HG03575 (cell line): ENCODE data around the gene GUCY1A2.
"Not testable (repeated sequence)": the region's sequence is repeated elsewhere in the genome, so short reads cannot be mapped to it uniquely, and the experiment has no call there.

ENCODE experiments used
- ATAC-seq: cut with Tn5 transposase; IDR thresholded peaks from one replicate; pipeline ENCODE4 v1.9.1; 2021; ENCODE audit not compliant: unreplicated experiment, insufficient number of reproducible peaks, low FRiP score; ENCODE audit errors: extremely low read depth

GUCY1A2 gene

DNA sequence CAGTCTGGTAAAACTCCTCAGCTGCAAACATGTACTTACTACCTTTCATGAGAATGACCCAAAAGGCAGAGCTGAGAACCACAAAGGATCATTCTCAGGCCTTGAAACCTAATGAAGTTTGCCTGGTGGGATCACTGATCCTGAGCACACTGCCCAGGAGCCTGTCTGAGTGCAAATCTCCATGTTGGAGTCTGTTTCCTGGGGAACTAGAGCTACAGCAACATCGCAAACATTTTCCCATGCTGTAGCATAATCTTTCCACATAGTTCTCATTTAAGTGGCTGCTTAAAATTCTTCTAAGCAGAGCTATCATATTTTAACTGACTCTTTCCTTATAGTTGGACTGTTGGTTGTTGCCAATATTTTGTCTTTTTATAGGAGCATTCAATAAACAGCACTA, 58.5 kb downstream of the GUCY1A2 start:
- ATAC-seq = no peak

DNA sequence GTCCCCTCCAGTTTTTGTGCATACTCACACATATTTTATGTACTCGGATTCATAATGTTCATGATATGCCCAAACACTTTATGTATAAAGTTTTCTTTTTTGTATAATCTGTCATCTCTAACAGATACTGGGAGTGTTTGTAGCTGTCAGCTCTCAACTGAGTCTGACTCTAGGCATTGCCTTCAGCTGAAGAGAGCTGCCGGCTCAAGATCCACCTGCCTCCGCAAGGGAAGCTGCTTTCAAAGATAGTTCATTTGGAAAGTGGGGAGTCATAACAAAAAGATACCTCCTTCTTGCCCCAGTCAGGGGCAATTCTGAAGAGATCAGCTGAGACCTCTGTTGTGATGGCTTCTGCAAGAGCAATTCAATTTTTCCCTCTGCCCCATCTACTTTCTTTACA, 58.9 kb downstream of the GUCY1A2 start:
- no peak for ATAC-seq

- no peak for ATAC-seq
Measured at GRCh38 chr11:106958517-106959248, 59.6 kb downstream of the GUCY1A2 start.

- ATAC-seq = no peak
Measured at GRCh38 chr11:106957030-106957482, 61.2 kb downstream of the GUCY1A2 start.

- ATAC-seq = no peak
Measured at GRCh38 chr11:106950067-106950491, 68.2 kb downstream of the GUCY1A2 start.

- no peak for ATAC-seq
Measured at GRCh38 chr11:106943089-106943488, 75.2 kb downstream of the GUCY1A2 start.

- ATAC-seq = no peak
Measured at GRCh38 chr11:106939157-106939556, 79.1 kb downstream of the GUCY1A2 start.

DNA sequence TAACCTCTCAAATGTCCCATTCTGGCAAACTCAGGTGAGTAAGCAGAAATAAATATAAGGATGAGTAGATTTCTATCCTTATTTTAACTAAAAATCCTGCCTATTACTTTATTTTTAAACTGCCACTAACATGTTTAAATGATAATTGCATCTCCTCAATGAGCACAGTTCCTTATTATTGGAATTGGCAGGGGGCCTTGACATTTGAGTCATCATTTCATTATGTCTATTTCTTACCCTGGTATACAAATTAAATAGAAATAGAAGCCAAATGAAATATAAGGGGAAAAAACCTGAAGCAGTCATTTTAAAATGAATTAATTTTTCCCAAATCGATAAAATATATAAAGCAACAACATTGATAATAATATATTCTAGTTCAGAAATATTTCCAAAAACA, 81.2 kb downstream of the GUCY1A2 start:
- no peak for ATAC-seq

DNA sequence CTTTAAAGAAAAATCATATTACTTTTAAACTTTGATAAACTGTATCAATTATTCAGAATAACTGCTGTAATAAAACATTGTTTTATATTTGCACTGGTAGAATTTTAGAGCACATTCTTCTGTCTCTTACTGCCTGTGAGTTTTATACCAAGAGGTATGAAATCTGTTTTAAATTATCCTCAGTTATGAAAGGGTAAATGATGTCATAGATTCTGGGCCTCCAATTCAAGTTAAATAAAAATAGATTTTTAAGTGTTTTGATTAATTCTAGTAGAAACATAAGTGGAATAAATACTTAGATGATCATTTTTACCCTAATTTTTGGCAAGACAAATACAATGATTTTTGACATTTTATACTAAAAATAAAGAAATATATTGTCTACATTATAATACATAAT, 93.0 kb downstream of the GUCY1A2 start:
- ATAC-seq = no peak

DNA sequence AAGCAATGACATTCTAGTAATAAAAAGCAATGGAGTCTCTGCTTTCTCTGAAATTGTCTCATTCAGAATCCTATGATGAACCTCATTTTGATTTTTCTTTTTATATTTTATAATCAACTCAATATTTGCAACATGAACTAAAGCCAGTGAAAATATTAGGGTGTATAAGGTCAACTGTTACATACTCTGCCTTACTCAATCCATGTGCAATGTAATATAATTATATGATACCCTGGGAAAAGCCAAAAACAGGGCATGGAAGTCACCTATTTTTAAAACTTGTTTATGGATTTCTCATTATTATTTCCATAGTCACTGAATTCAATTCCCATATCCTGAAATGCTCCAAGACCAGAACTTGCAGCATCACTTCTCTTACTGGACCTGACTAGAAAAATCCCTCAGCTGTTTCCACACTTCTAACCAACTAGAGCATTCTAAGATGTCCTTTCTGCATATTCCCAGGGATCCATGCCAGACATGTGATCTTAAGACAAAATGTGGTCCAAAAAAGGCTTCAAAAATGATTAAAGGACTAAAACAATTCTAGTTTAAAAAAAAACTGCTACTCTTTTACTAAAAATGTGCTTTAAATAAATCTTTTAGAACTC, 97.3 kb downstream of the GUCY1A2 start:
- no peak for ATAC-seq

GRCh38 chr11:106917973-106918372, 100.3 kb downstream of the GUCY1A2 start:
- no peak for ATAC-seq

DNA sequence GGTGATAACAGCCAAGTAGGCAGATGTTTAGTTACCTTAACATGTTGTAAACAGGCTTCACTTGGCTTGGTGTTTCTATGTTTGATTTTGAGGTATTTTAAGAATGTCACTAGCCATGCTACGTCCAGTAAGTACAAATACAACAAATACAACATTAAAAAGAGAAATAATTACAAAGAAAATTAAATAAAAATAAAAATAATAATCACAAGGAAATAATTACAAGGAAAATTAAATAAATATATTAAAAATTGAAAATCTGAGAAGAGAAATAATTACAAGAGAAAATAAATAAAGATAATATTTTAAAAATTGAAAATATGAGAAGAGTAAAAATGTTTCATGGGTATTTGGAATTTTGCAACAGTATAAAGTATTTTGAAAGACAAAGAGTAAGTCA, 103.9 kb downstream of the GUCY1A2 start:
- ATAC-seq = no peak

DNA sequence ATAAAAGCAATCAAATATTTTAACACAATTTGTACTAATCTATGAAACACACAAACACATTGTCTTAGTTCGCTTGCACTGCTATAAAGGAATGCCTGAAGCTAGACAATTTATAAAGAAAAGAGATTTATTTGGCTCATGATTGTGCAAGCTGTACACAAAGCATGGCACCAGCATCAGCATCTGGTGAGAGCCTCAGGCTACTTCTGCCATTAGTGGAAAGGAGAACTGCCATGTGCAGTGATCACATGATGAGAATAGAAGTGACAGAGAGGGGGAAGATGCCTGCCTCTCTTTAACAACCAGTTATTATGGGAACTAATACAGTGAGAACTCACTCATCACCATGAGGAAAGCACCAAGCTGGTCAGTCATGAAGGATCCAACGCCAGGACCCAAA, 105.1 kb downstream of the GUCY1A2 start:
- no peak for ATAC-seq

DNA sequence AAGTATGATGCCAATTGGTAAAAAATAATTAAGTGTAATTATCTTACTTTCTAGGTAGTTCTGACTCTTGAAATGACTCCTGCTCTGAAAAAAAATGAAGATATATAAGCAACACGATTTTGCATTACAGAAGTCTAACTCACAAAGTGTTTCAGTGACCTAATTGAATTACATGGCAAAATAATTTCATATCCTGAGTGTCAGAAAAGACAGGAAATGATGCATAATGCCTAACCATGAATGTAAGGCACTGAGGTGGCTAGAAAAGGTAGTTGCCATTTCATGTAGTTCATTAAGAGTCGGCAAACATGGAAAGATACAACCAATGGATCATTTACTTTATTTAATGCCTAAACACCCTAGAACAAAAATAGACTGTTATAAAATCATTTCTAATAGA, 113.5 kb downstream of the GUCY1A2 start:
- ATAC-seq = no peak

DNA sequence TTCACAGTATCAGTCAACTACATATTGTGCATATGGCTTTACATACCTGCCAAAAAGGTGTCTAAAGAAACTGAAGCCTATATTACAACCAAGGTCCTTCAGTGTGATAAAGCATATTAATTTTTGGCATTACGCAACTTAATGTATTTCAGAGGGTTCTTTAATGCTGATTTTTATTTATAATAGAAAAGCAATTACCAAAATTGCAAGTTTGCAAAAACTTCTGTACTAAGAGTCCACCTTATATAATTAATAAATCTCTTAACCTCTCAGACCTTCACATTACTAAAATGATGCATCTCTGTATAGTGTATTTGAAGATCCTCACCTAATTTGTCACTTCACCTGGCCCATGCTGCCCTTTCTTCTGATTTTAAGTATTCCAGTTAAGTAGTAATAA, 128.6 kb downstream of the GUCY1A2 start:
- ATAC-seq = no peak

- no peak for ATAC-seq
Measured at GRCh38 chr11:106888386-106888785, 129.9 kb downstream of the GUCY1A2 start.

DNA sequence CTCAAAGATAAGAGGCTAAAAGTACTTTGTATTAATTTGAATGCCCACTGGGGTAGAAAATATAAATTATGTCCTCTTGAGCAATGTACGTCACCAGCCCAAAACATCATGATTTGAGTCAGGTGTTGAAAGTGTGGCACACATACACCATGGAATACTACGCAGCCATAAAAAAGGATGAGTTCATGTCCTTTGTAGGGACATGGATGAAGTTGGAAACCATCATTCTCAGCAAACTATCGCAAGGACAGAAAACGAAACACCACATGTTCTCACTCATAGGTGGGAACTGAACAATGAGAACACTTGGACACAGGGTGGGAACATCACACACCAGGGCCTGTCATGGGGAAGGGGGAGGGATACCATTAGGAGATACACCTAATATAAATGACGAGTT, 134.6 kb downstream of the GUCY1A2 start:
- ATAC-seq = not testable (repeated sequence)

GRCh38 chr11:106879832-106880546, 138.3 kb downstream of the GUCY1A2 start:
- ATAC-seq = no peak

DNA sequence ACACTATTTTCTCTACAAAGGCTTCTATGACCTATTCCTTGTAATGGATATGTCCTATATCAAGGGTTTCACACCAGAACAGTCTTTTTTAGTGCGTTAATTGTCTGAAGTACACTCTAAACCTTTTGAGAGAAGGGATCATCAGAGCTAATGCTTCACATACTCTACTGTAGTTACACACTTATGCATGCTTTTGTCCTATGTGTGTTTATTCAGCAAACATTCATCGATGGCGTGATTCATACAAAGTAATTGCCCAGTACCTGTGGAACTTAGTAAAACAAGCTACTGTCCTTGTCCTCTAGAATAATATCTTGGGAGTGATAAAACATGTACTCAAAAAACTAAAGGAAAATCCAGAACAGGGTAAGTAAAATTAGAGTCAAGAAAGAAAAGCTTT, 139.2 kb downstream of the GUCY1A2 start:
- no peak for ATAC-seq

DNA sequence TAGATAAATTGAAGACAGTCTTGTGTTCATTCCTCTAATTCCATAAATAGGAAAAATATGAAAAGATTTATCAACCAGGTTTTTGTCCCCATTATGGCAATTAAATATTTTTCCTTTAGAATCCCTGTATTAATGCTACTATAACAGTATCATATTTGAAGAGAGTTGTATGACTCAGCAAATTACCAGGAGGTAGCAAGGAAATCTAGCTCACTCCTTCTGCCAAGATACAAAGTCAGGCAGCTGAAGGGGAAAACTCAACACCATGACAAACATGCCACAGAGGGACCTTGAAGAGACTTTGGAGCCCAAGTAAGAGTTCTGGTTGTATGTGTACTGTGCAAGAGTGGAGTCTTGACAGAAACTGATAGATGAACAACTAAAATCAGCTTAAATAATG, 143.3 kb downstream of the GUCY1A2 start:
- ATAC-seq = no peak
